ENCODE data around the gene FBXL5.

DNA sequence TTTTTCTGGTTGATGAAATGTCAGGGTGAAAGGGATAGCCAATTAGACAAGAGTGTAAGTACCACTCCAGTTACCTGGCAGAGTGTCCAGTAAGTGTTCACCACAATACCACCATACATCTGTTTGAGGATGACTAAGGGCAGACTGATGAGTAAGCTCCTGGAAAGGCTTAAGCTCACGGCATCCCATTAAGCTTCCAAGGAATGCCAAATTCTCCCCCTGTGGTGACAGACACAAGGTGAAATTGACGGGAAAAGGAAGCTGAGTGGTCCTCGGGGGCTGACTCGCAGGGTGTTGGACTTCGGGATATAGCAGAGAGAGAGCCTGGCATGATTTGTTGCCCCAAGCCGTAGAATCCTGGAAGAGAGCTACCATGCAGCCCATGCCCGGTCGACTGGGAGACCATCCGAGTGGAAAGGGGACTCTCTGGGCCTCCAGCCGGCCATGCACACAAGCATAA, 40.1 kb upstream of the FBXL5 start:
- TF ChIP-seq, protein P1, sequence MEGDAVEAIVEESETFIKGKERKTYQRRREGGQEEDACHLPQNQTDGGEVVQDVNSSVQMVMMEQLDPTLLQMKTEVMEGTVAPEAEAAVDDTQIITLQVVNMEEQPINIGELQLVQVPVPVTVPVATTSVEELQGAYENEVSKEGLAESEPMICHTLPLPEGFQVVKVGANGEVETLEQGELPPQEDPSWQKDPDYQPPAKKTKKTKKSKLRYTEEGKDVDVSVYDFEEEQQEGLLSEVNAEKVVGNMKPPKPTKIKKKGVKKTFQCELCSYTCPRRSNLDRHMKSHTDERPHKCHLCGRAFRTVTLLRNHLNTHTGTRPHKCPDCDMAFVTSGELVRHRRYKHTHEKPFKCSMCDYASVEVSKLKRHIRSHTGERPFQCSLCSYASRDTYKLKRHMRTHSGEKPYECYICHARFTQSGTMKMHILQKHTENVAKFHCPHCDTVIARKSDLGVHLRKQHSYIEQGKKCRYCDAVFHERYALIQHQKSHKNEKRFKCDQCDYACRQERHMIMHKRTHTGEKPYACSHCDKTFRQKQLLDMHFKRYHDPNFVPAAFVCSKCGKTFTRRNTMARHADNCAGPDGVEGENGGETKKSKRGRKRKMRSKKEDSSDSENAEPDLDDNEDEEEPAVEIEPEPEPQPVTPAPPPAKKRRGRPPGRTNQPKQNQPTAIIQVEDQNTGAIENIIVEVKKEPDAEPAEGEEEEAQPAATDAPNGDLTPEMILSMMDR (IDR thresholded peaks at IDR 0.05) = no peak
- TF ChIP-seq POLR2A (IDR thresholded peaks at IDR 0.05) = no peak

Data from thyroid gland (tissue), 4 donors.